ENCODE data around the gene DESI1. TPM values are rescaled to one million over a fixed set of nuclear protein-coding genes. Genes with fewer than 3 reads are reported as not detected.
"Not testable (repeated sequence)": the region's sequence is repeated elsewhere in the genome, so short reads cannot be mapped to it uniquely, and the experiment has no call there.

DESI1 gene
- polyA plus RNA-seq, 2 of the 4 experiments (the other 2 are of a cell fraction) = 13.9 to 19.4 TPM

- CTCF ChIA-PET = interaction anchor here (0.7 to 1.4 kb wide), 4 partner anchors 13 to 149 kb away, joined by 3 to 5 read pairs (median 3); no protein-coding TSS in a partner anchor
- DNase-seq (ENCODE audit: low read depth in 1 of 2, low spot score in 1 of 2) = no peak
- peak overlapping the region; percentile 32 for H3K4me3 ChIP-seq
- no peaks in the 10 kb centered on the region for H3K9me3 ChIP-seq
- no peak for TF ChIP-seq EP300 (IDR thresholded peaks at IDR 0.05)
- no peak for TF ChIP-seq CHD2 (IDR thresholded peaks at IDR 0.05; ENCODE audit: low read length, partially characterized antibody)
- TF ChIP-seq NR3C1 (IDR thresholded peaks at IDR 0.05) = no peak
- no peak for TF ChIP-seq JUNB (IDR thresholded peaks at IDR 0.05)
- no peak for TF ChIP-seq MYC (IDR thresholded peaks at IDR 0.05; ENCODE audit: borderline replicate concordance, low read length)
- TF ChIP-seq BCL3 (IDR thresholded peaks at IDR 0.05) = no peak
- TF ChIP-seq RAD21 (conservative IDR thresholded peaks at IDR 0.05 in 1 of 2, IDR thresholded peaks at IDR 0.05 in 1 of 2) = no peak
- no peak for TF ChIP-seq NPAS2 (CRISPR knock-in tag; IDR thresholded peaks at IDR 0.05; ENCODE audit: borderline replicate concordance)
- no peak for TF ChIP-seq ESRRA (IDR thresholded peaks at IDR 0.05; ENCODE audit: borderline replicate concordance, low read length)
- no peak for TF ChIP-seq HDAC2 (IDR thresholded peaks at IDR 0.05)
- no peak for TF ChIP-seq EHMT2 (IDR thresholded peaks at IDR 0.05; ENCODE audit: low read depth)
- TF ChIP-seq HOXB13 (CRISPR knock-in tag; IDR thresholded peaks at IDR 0.05; ENCODE audit: low read depth) = no peak
- no peak for TF ChIP-seq FOXS1 (CRISPR knock-in tag; IDR thresholded peaks at IDR 0.05)
- TF ChIP-seq TFCP2L1 (CRISPR knock-in tag; IDR thresholded peaks at IDR 0.05) = no peak
- no peak for TF ChIP-seq EHF (CRISPR knock-in tag; IDR thresholded peaks at IDR 0.05)
- TF ChIP-seq USF2 (IDR thresholded peaks at IDR 0.05) = no peak
- no peak for TF ChIP-seq CBX2 (IDR thresholded peaks at IDR 0.05; ENCODE audit: borderline replicate concordance, low read depth)
- TF ChIP-seq GATA3 (IDR thresholded peaks at IDR 0.05; ENCODE audit: borderline replicate concordance) = no peak
- H3K4me1 ChIP-seq = peaks cover 60% of the 10 kb centered on the region
- WGBS (ENCODE audit: missing lambda C conversion rate) = 88% methylated on average over 5 of the region's 10 CpGs
- ATAC-seq = peak in 1 of 2 experiments; percentile 11; a peak in 1 of 6 replicates
- FAIRE-seq = no peak
- H3K27ac ChIP-seq = peak overlapping the region; percentile 63 to 82; a peak in 5 of 6 replicates
- peak overlapping the region; percentile 64 for H3K4me2 ChIP-seq
- POLR2A ChIA-PET = no interaction called here
These were observed 59.5 kb downstream of the DESI1 start for GRCh38 chr22:41561335-41561734.

GRCh38 chr22:41560095-41560471, 60.8 kb downstream of the DESI1 start:
- ChIA-PET CTCF (interaction anchor here (1.0 to 3.7 kb wide), 3 partner anchors 18 to 37 kb away, joined by 3 to 23 read pairs (median 3); partner anchors contain the start of gene PMM1), POLR2A (no interaction called here)
- TF ChIP-seq HOXB13 (CRISPR knock-in tag; IDR thresholded peaks at IDR 0.05; ENCODE audit: low read depth) (no peak), MAZ (IDR thresholded peaks at IDR 0.05; ENCODE audit: borderline replicate concordance, low read depth, low read length) (no peak), POLR2A (IDR thresholded peaks at IDR 0.05; ENCODE audit: low read length) (no peak), SREBF2 (IDR thresholded peaks at IDR 0.05) (no peak), CBX2 (IDR thresholded peaks at IDR 0.05; ENCODE audit: borderline replicate concordance, low read depth) (no peak), SMC3 (IDR thresholded peaks at IDR 0.05) (no peak), RARB (CRISPR knock-in tag; IDR thresholded peaks at IDR 0.05) (no peak), EHF (CRISPR knock-in tag; IDR thresholded peaks at IDR 0.05) (no peak), RCOR1 (IDR thresholded peaks at IDR 0.05; ENCODE audit: low read depth, low read length) (no peak), HEYL (CRISPR knock-in tag; IDR thresholded peaks at IDR 0.05) (no peak), EHMT2 (IDR thresholded peaks at IDR 0.05; ENCODE audit: low read depth) (no peak), FOXS1 (CRISPR knock-in tag; IDR thresholded peaks at IDR 0.05) (no peak), KDM5A (IDR thresholded peaks at IDR 0.05) (no peak), FOSL2 (IDR thresholded peaks at IDR 0.05) (no peak), FOSL2 (CRISPR knock-in tag; IDR thresholded peaks at IDR 0.05) (no peak), JUNB (IDR thresholded peaks at IDR 0.05) (no peak), USF2 (IDR thresholded peaks at IDR 0.05) (no peak)
- TF ChIP-seq, protein P1, sequence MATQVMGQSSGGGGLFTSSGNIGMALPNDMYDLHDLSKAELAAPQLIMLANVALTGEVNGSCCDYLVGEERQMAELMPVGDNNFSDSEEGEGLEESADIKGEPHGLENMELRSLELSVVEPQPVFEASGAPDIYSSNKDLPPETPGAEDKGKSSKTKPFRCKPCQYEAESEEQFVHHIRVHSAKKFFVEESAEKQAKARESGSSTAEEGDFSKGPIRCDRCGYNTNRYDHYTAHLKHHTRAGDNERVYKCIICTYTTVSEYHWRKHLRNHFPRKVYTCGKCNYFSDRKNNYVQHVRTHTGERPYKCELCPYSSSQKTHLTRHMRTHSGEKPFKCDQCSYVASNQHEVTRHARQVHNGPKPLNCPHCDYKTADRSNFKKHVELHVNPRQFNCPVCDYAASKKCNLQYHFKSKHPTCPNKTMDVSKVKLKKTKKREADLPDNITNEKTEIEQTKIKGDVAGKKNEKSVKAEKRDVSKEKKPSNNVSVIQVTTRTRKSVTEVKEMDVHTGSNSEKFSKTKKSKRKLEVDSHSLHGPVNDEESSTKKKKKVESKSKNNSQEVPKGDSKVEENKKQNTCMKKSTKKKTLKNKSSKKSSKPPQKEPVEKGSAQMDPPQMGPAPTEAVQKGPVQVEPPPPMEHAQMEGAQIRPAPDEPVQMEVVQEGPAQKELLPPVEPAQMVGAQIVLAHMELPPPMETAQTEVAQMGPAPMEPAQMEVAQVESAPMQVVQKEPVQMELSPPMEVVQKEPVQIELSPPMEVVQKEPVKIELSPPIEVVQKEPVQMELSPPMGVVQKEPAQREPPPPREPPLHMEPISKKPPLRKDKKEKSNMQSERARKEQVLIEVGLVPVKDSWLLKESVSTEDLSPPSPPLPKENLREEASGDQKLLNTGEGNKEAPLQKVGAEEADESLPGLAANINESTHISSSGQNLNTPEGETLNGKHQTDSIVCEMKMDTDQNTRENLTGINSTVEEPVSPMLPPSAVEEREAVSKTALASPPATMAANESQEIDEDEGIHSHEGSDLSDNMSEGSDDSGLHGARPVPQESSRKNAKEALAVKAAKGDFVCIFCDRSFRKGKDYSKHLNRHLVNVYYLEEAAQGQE (IDR thresholded peaks at IDR 0.05) = no peak
- 92% methylated on average over 3 of the region's 6 CpGs for WGBS (ENCODE audit: missing lambda C conversion rate)
- DNase-seq (ENCODE audit: low read depth in 1 of 2, low spot score in 1 of 2) = no peak
- peak overlapping the region; percentile 64 for H3K4me2 ChIP-seq
- FAIRE-seq = no peak
- peak overlapping the region in 1 of 2 experiments; percentile 82; a peak in 2 of 6 replicates for H3K27ac ChIP-seq
- ATAC-seq = no peak
- H3K4me1 ChIP-seq = peaks cover 48% of the 10 kb centered on the region
- H3K4me3 ChIP-seq = no peak overlapping the region
- H3K9me3 ChIP-seq = no peaks in the 10 kb centered on the region

DNA sequence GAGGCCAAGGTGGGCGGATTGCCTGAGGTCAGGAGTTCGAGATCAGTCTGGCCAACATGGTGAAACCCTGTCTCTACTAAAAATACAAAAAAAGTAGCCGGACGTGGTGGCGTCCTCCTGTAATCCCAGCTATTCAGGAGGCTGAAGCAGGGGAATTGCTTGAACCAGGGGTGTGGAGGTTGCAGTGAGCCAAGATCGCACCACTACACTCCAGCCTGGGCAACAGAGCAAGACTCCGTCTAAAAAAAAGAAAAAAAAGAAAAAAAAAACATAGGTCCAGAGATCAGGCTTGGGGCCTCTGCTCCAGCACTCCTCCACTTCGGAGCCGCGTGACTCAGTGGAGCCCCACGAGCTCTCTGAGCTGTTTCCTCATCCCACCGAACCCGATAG, 62.6 kb downstream of the DESI1 start:
- CTCF ChIA-PET = interaction anchor here (2.2 to 3.7 kb wide), 2 partner anchors 14 to 39 kb away, joined by 5 to 23 read pairs; partner anchors contain the start of gene POLR3H
- WGBS (ENCODE audit: missing lambda C conversion rate) = 88% methylated on average over 13 of the region's 13 CpGs
- H3K9me3 ChIP-seq; H3K27ac ChIP-seq; FAIRE-seq; DNase-seq (ENCODE audit: low read depth in 1 of 2, low spot score in 1 of 2); ATAC-seq; H3K4me2 ChIP-seq; H3K4me3 ChIP-seq; POLR2A ChIA-PET: not testable (repeated sequence)
- peaks cover 33% of the 10 kb centered on the region for H3K4me1 ChIP-seq

All from A549 (cell line).